ENCODE measurements around the gene KLRC4.
"Not testable (repeated sequence)": the region's sequence is repeated elsewhere in the genome, so short reads cannot be mapped to it uniquely, and the experiment has no call there.

The KLRC4 gene

GRCh38 chr12:10430623-10431022 is 21.1 kb upstream of the KLRC4 start:
- H3K27ac ChIP-seq = not testable (repeated sequence)

GRCh38 chr12:10425938-10426337 is 16.4 kb upstream of the KLRC4 start:
- H3K27ac ChIP-seq = not testable (repeated sequence)

GRCh38 chr12:10424260-10424899 is 14.8 kb upstream of the KLRC4 start:
- H3K27ac ChIP-seq = not testable (repeated sequence)

- not testable (repeated sequence) for H3K27ac ChIP-seq
These were observed 12.6 kb upstream of the KLRC4 start for GRCh38 chr12:10422159-10422558.

- H3K27ac ChIP-seq = not testable (repeated sequence)
These were observed 10.8 kb upstream of the KLRC4 start, which contains the start of gene KLRC3 for GRCh38 chr12:10420334-10420733. KLRC3 (minus strand) TSS chr12:10420595; CDS start chr12:10420550, 45 bp downstream.

GRCh38 chr12:10408842-10409241 is 715 bp downstream of the KLRC4 start:
- TF ChIP-seq ZFX (IDR thresholded peaks at IDR 0.05) = no peak
- no peak for TF ChIP-seq CTCF (conservative IDR thresholded peaks at IDR 0.05)
- H3K27ac ChIP-seq = no peak overlapping the region

GRCh38 chr12:10406725-10407124 is 2.8 kb downstream of the KLRC4 start:
- H3K27ac ChIP-seq = peak overlapping the region; percentile 60
- TF ChIP-seq CTCF (conservative IDR thresholded peaks at IDR 0.05) (no peak), ZFX (IDR thresholded peaks at IDR 0.05) (no peak)

- no peak overlapping the region for H3K27ac ChIP-seq
- TF ChIP-seq ZFX (IDR thresholded peaks at IDR 0.05) (no peak), CTCF (conservative IDR thresholded peaks at IDR 0.05) (no peak)
These were observed 4.3 kb downstream of the KLRC4 start for GRCh38 chr12:10405294-10405693.

GRCh38 chr12:10404798-10405197 is 4.8 kb downstream of the KLRC4 start:
- no peak for TF ChIP-seq ZFX (IDR thresholded peaks at IDR 0.05)
- no peak for TF ChIP-seq CTCF (conservative IDR thresholded peaks at IDR 0.05)
- H3K27ac ChIP-seq = no peak overlapping the region

- no peak for TF ChIP-seq CTCF (conservative IDR thresholded peaks at IDR 0.05)
- TF ChIP-seq ZFX (IDR thresholded peaks at IDR 0.05) = no peak
These were observed 8.7 kb downstream of the KLRC4 start for GRCh38 chr12:10400829-10401228.

More at GRCh38 chr12:10400829-10401228, 8.7 kb downstream of the KLRC4 start:
- H3K27ac ChIP-seq = no peak overlapping the region
